A549 (cell line): ENCODE data around the gene BCL2A1.

Experiments used
- CBX2 ChIP-seq: fragments of 200-600 bp; sonication (generic); IDR thresholded peaks from 2 replicates; pipeline ENCODE4 v1.6.1; 2016; ENCODE audit warnings: low read depth, mild to moderate bottlenecking, borderline replicate concordance
- CTCF ChIP-seq: fragments of >200 bp; sonication (Bioruptor Twin); formaldehyde crosslinking; IDR thresholded peaks from 3 replicates; pipeline ENCODE4 v1.5.1; 2016
- E2F6 ChIP-seq: IDR thresholded peaks from 2 replicates; pipeline ENCODE4 v1.6.1; 2012; ENCODE audit warnings: low read depth, borderline replicate concordance
- JUN ChIP-seq, 2 experiments: fragments of >200 bp; sonication (Bioruptor Twin); formaldehyde crosslinking; IDR thresholded peaks; 2 replicates in 1 of 2; 3 replicates in 1 of 2; pipeline ENCODE4 v1.6.1; 2016 to 2017
- KDM5A ChIP-seq: fragments of 200-600 bp; sonication (generic); IDR thresholded peaks from 2 replicates; pipeline ENCODE4 v1.6.1; 2016; ENCODE audit warnings: antibody characterized with exemption, mild to moderate bottlenecking
- MAX ChIP-seq: IDR thresholded peaks from 2 replicates; pipeline ENCODE4 v1.6.1; 2012
- NR3C1 ChIP-seq: fragments of >200 bp; sonication (Bioruptor Twin); formaldehyde crosslinking; IDR thresholded peaks from 3 replicates; pipeline ENCODE4 v1.6.1; 2017
- POLR2A ChIP-seq: IDR thresholded peaks from 2 replicates; pipeline ENCODE4 v1.6.1; 2012; ENCODE audit warnings: mild to moderate bottlenecking, low read length
- RAD21 ChIP-seq, 2 experiments: fragments of >200 bp in 1 of 2; sonication (Bioruptor Twin) in 1 of 2; formaldehyde crosslinking in 1 of 2; IDR thresholded peaks in 1 of 2; conservative IDR thresholded peaks in 1 of 2; 2 replicates in 1 of 2; 3 replicates in 1 of 2; pipeline ENCODE4 v1.6.1; 2012 to 2018; ENCODE audit warnings: inconsistent platforms in 1 of 2
- SMC3 ChIP-seq: fragments of >200 bp; sonication (Bioruptor Twin); formaldehyde crosslinking; IDR thresholded peaks from 3 replicates; pipeline ENCODE4 v1.6.1; 2018; ENCODE audit warnings: inconsistent platforms
- TFCP2L1 ChIP-seq: fragments of 250-450 bp; sonication (Bioruptor Pico); IDR thresholded peaks from 2 replicates; pipeline ENCODE4 v1.5.0; 2021; ENCODE audit warnings: mild to moderate bottlenecking

- TF ChIP-seq JUN (IDR thresholded peaks at IDR 0.05) (no peak), KDM5A (no peak), CBX2 (no peak), TFCP2L1 (CRISPR knock-in tag) (no peak), MAX (no peak), CTCF (no peak), POLR2A (no peak), SMC3 (no peak), RAD21 (conservative IDR thresholded peaks at IDR 0.05 in 1 of 2, IDR thresholded peaks at IDR 0.05 in 1 of 2) (no peak), NR3C1 (no peak), E2F6 (no peak)
Measured at GRCh38 chr15:79972863-79973262, 1.9 kb upstream of the BCL2A1 start.
